Muscle of arm (tissue), 14 donors: Measurements from ENCODE around the gene PRSS57. TPM values are rescaled to one million over a fixed set of nuclear protein-coding genes. Genes with fewer than 3 reads are reported as not detected.
A peak's percentile ranks its signal among the peaks of the same experiment; 100 is the strongest.
"Not testable (repeated sequence)": the region's sequence is repeated elsewhere in the genome, so short reads cannot be mapped to it uniquely, and the experiment has no call there.

ENCODE experiments used
- DNase-seq: peaks from one replicate; pipeline ENCODE4 v3.0.0-alpha.2; 2013
- long read RNA-seq, 11 donors: transcript quantifications; one replicate each; lab custom pipeline, GENCODE V29; 2026
- polyA plus RNA-seq, 12 donors: library from polyadenylated mRNA; unstranded; fragments of 120-200 nt; gene quantifications; one replicate each; pipeline ENCODE4 v1.2.1, GENCODE V29; 2013; ENCODE audit not compliant: insufficient read length in 12 of 12

Gene PRSS57
- 1 to 10 TPM in 1 of 12 donors, under 1 TPM in 5, not detected in 6; 0.15 to 1.2 (median 0.19) TPM for polyA plus RNA-seq
- long read RNA-seq, donor 1, result 0 reads
- long read RNA-seq, donor 2, result 0 reads
- long read RNA-seq, donor 3, result 0 reads
- long read RNA-seq, donor 4, result 0 reads
- long read RNA-seq, donor 5, result 0 reads
- long read RNA-seq, donor 6, result 0 reads
- long read RNA-seq, donor 7, result 0 reads
- long read RNA-seq, donor 8, result 0 reads
- long read RNA-seq, donor 9, result 0 reads
- long read RNA-seq, donor 10, result 0 reads
- long read RNA-seq, donor 11, result 0 reads

GRCh38 chr19:695352-695949 is at the start of gene PRSS57:
PRSS57 (minus strand) TSS chr19:695452; CDS start chr19:695430, 22 bp downstream.
- DNase-seq, result no peak

GRCh38 chr19:743168-743687 is 48.0 kb upstream of the PRSS57 start:
- DNase-seq, result peak; percentile 45

GRCh38 chr19:742540-743075 is 47.4 kb upstream of the PRSS57 start:
- no peak for DNase-seq

- no peak for DNase-seq
Measured at GRCh38 chr19:741506-742131, 46.4 kb upstream of the PRSS57 start.

GRCh38 chr19:740816-741505 is 45.7 kb upstream of the PRSS57 start:
- DNase-seq, result not testable (repeated sequence)

GRCh38 chr19:739998-740715 is 44.9 kb upstream of the PRSS57 start:
- no peak for DNase-seq

- no peak for DNase-seq
Measured at GRCh38 chr19:738509-739128, 43.4 kb upstream of the PRSS57 start.

- no peak for DNase-seq
Measured at GRCh38 chr19:737591-738093, 42.4 kb upstream of the PRSS57 start.

- no peak for DNase-seq
Measured at GRCh38 chr19:736125-736524, 40.9 kb upstream of the PRSS57 start.

- no peak for DNase-seq
Measured at GRCh38 chr19:734716-735115, 39.5 kb upstream of the PRSS57 start.

GRCh38 chr19:732148-733069 is 37.2 kb upstream of the PRSS57 start:
- no peak for DNase-seq

- DNase-seq, result no peak
Measured at GRCh38 chr19:731000-731399, 35.7 kb upstream of the PRSS57 start.

GRCh38 chr19:729965-730668 is 34.9 kb upstream of the PRSS57 start:
- DNase-seq, result no peak

GRCh38 chr19:729564-729963 is 34.3 kb upstream of the PRSS57 start:
- DNase-seq, result not testable (repeated sequence)

- no peak for DNase-seq
Measured at GRCh38 chr19:728011-728410, 32.8 kb upstream of the PRSS57 start.

GRCh38 chr19:726993-727956 is 32.0 kb upstream of the PRSS57 start:
- no peak for DNase-seq

GRCh38 chr19:725461-726089 is 30.3 kb upstream of the PRSS57 start:
- DNase-seq, result no peak
